Fibroblast of skin of left quadriceps (primary cell): ENCODE data around the gene TTC28.

ENCODE experiments used
- DNase-seq, 2 experiments: peaks; one replicate each; pipeline ENCODE4 v3.0.0-alpha.2; 2013; ENCODE audit warnings: low read depth in 2 of 2

TTC28 gene

GRCh38 chr22:27970596-27971220 lies 708.9 kb downstream of the TTC28 start:
- DNase-seq: peak in 1 of 2 experiments; percentile 29

GRCh38 chr22:27966168-27967064 lies 713.2 kb downstream of the TTC28 start:
- DNase-seq: no peak

GRCh38 chr22:27962268-27963044 lies 717.2 kb downstream of the TTC28 start:
- DNase-seq: no peak

- DNase-seq: no peak
These were observed 718.0 kb downstream of the TTC28 start for GRCh38 chr22:27961680-27962079.

- DNase-seq: no peak
These were observed 718.5 kb downstream of the TTC28 start for GRCh38 chr22:27961182-27961581.

GRCh38 chr22:27959335-27960090 lies 720.1 kb downstream of the TTC28 start:
- no peak for DNase-seq

GRCh38 chr22:27952779-27953178 lies 726.9 kb downstream of the TTC28 start:
- no peak for DNase-seq

- DNase-seq: peak; percentile 41 to 45
These were observed 727.5 kb downstream of the TTC28 start for GRCh38 chr22:27952091-27952490.

- no peak for DNase-seq
These were observed 730.2 kb downstream of the TTC28 start for GRCh38 chr22:27949421-27949820.

- DNase-seq: no peak
These were observed 731.1 kb downstream of the TTC28 start for GRCh38 chr22:27948569-27948968.

- DNase-seq: no peak
These were observed 732.2 kb downstream of the TTC28 start for GRCh38 chr22:27947448-27947847.

- DNase-seq: no peak
These were observed 738.5 kb downstream of the TTC28 start for GRCh38 chr22:27941143-27941542.

- no peak for DNase-seq
These were observed 742.2 kb downstream of the TTC28 start for GRCh38 chr22:27937453-27937852.

- DNase-seq: no peak
These were observed 743.7 kb downstream of the TTC28 start for GRCh38 chr22:27935897-27936296.

- no peak for DNase-seq
These were observed 745.6 kb downstream of the TTC28 start for GRCh38 chr22:27934069-27934468.

GRCh38 chr22:27933186-27933983 lies 746.3 kb downstream of the TTC28 start:
- DNase-seq: no peak

- no peak for DNase-seq
These were observed 749.1 kb downstream of the TTC28 start for GRCh38 chr22:27930331-27931060.
